ENCODE measurements around the gene CPNE4. TPM values are rescaled to one million over a fixed set of nuclear protein-coding genes. Genes with fewer than 3 reads are reported as not detected.

Gene CPNE4
- total RNA-seq, 1 donor from 2014 or later = 2.7 TPM

GRCh38 chr3:131728898-131729642 lies 305.7 kb downstream of the CPNE4 start:
- no peak overlapping the region for H3K4me3 Mint-ChIP-seq (ENCODE audit: unreplicated experiment)
- H3K9me3 Mint-ChIP-seq (ENCODE audit: unreplicated experiment) = no peaks in the 10 kb centered on the region
- no peaks in the 10 kb centered on the region for H3K36me3 Mint-ChIP-seq (ENCODE audit: unreplicated experiment)
- TF ChIP-seq CTCF (IDR thresholded peaks at IDR 0.05; ENCODE audit: partially characterized antibody, unreplicated experiment) = no peak
- peak overlapping the region; percentile 48 for H3K27ac Mint-ChIP-seq (ENCODE audit: unreplicated experiment)
- no peak for DNase-seq
- peaks cover 7% of the 10 kb centered on the region for H3K4me1 Mint-ChIP-seq (ENCODE audit: low read depth, unreplicated experiment)
- H3K27me3 Mint-ChIP-seq (ENCODE audit: unreplicated experiment) = no peaks in the 10 kb centered on the region

- H3K4me1 Mint-ChIP-seq (ENCODE audit: low read depth, unreplicated experiment) = peaks cover 7% of the 10 kb centered on the region
- H3K27me3 Mint-ChIP-seq (ENCODE audit: unreplicated experiment) = no peaks in the 10 kb centered on the region
- H3K27ac Mint-ChIP-seq (ENCODE audit: unreplicated experiment) = no peak overlapping the region
- H3K9me3 Mint-ChIP-seq (ENCODE audit: unreplicated experiment) = peaks cover 2% of the 10 kb centered on the region
- TF ChIP-seq CTCF (IDR thresholded peaks at IDR 0.05; ENCODE audit: partially characterized antibody, unreplicated experiment) = no peak
- no peak overlapping the region for H3K4me3 Mint-ChIP-seq (ENCODE audit: unreplicated experiment)
- no peaks in the 10 kb centered on the region for H3K36me3 Mint-ChIP-seq (ENCODE audit: unreplicated experiment)
- no peak for DNase-seq
Observed at GRCh38 chr3:131725414-131725813, 309.4 kb downstream of the CPNE4 start.

GRCh38 chr3:131723343-131723742 lies 311.5 kb downstream of the CPNE4 start:
- Mint-ChIP-seq H3K27me3 (ENCODE audit: unreplicated experiment) (no peaks in the 10 kb centered on the region), H3K4me1 (ENCODE audit: low read depth, unreplicated experiment) (no peaks in the 10 kb centered on the region), H3K27ac (ENCODE audit: unreplicated experiment) (no peak overlapping the region), H3K36me3 (ENCODE audit: unreplicated experiment) (no peaks in the 10 kb centered on the region), H3K9me3 (ENCODE audit: unreplicated experiment) (peaks cover 2% of the 10 kb centered on the region), H3K4me3 (ENCODE audit: unreplicated experiment) (no peak overlapping the region)
- no peak for DNase-seq
- no peak for TF ChIP-seq CTCF (IDR thresholded peaks at IDR 0.05; ENCODE audit: partially characterized antibody, unreplicated experiment)

GRCh38 chr3:131717493-131717892 lies 317.3 kb downstream of the CPNE4 start:
- no peak for DNase-seq
- Mint-ChIP-seq H3K4me3 (ENCODE audit: unreplicated experiment) (no peak overlapping the region), H3K27me3 (ENCODE audit: unreplicated experiment) (no peaks in the 10 kb centered on the region), H3K27ac (ENCODE audit: unreplicated experiment) (no peak overlapping the region), H3K4me1 (ENCODE audit: low read depth, unreplicated experiment) (no peaks in the 10 kb centered on the region), H3K9me3 (ENCODE audit: unreplicated experiment) (peaks cover 2% of the 10 kb centered on the region), H3K36me3 (ENCODE audit: unreplicated experiment) (no peaks in the 10 kb centered on the region)
- TF ChIP-seq CTCF (IDR thresholded peaks at IDR 0.05; ENCODE audit: partially characterized antibody, unreplicated experiment) = no peak

GRCh38 chr3:131716943-131717342 lies 317.9 kb downstream of the CPNE4 start:
- Mint-ChIP-seq H3K4me1 (ENCODE audit: low read depth, unreplicated experiment) (no peaks in the 10 kb centered on the region), H3K36me3 (ENCODE audit: unreplicated experiment) (no peaks in the 10 kb centered on the region), H3K4me3 (ENCODE audit: unreplicated experiment) (no peak overlapping the region), H3K27me3 (ENCODE audit: unreplicated experiment) (no peaks in the 10 kb centered on the region), H3K9me3 (ENCODE audit: unreplicated experiment) (peaks cover 2% of the 10 kb centered on the region), H3K27ac (ENCODE audit: unreplicated experiment) (no peak overlapping the region)
- DNase-seq = no peak
- no peak for TF ChIP-seq CTCF (IDR thresholded peaks at IDR 0.05; ENCODE audit: partially characterized antibody, unreplicated experiment)

Data from glutamatergic neuron (in vitro differentiated cells).